CD8-positive, alpha-beta memory T cell (primary cell): ENCODE measurements around the gene AFP. TPM values are rescaled to one million over a fixed set of nuclear protein-coding genes. Genes with fewer than 3 reads are reported as not detected.

Experiments used
- CTCF ChIA-PET: fragments of 350-600 bp; sonication (Branson Sonifier 250); formaldehyde crosslinking; loops from one replicate; lab custom pipeline; 2021; ENCODE audit warnings: antibody characterized with exemption; lab: Charles Lee
- POLR2A ChIA-PET: fragments of 350-600 bp; sonication (Branson Sonifier 250); formaldehyde crosslinking; loops from one replicate; lab custom pipeline; 2021; ENCODE audit warnings: antibody characterized with exemption; lab: Charles Lee
- DNase-seq, 5 donors: peaks; one replicate each; pipeline versions ENCODE4 v3.0.0 to v3.0.0-alpha.2; 2020 to 2022; ENCODE audit warnings: mixed read lengths in 1 of 5
- H3K27ac ChIP-seq: one replicate; pipeline ENCODE4 v1.7.0; 2013; ENCODE audit warnings: low read depth, mild to moderate bottlenecking, low read length, moderate library complexity
- H3K27me3 ChIP-seq: 2 replicates; pipeline ENCODE4 v1.7.0; 2013; ENCODE audit warnings: low read length, mild to moderate bottlenecking; ENCODE audit not compliant: insufficient read depth, poor library complexity, severe bottlenecking
- H3K36me3 ChIP-seq: 2 replicates; pipeline ENCODE4 v1.7.0; 2013; ENCODE audit warnings: mild to moderate bottlenecking, low read length, moderate library complexity; ENCODE audit not compliant: insufficient read depth
- H3K4me1 ChIP-seq: 2 replicates; pipeline ENCODE4 v1.7.0; 2013; ENCODE audit warnings: mild to moderate bottlenecking, low read length, moderate library complexity; ENCODE audit not compliant: insufficient read depth
- H3K4me3 ChIP-seq: 2 replicates; pipeline ENCODE4 v1.7.0; 2013; ENCODE audit warnings: mild to moderate bottlenecking, low read length
- H3K9me3 ChIP-seq: 2 replicates; pipeline ENCODE4 v1.7.0; 2013; ENCODE audit warnings: mild to moderate bottlenecking, low read length
- H3K27ac Mint-ChIP-seq, 8 donors: one replicate each; pipeline ENCODE4 v1.8.0; 2020 to 2021; ENCODE audit warnings: mixed read lengths in 8 of 8, mild to moderate bottlenecking in 6 of 8, inconsistent platforms in 3 of 8, moderate library complexity in 3 of 8
- H3K27me3 Mint-ChIP-seq, 2 donors: one replicate each; pipeline ENCODE4 v1.8.0; 2020 to 2021; ENCODE audit warnings: mixed read lengths in 2 of 2, mild to moderate bottlenecking in 1 of 2, moderate library complexity in 1 of 2
- H3K36me3 Mint-ChIP-seq, 3 donors: one replicate each; pipeline ENCODE4 v1.8.0; 2020 to 2021; ENCODE audit warnings: mixed read lengths in 3 of 3, inconsistent platforms in 1 of 3, mild to moderate bottlenecking in 1 of 3
- H3K4me1 Mint-ChIP-seq, 3 donors: one replicate each; pipeline ENCODE4 v1.8.0; 2020 to 2021; ENCODE audit warnings: mixed read lengths in 3 of 3, inconsistent platforms in 1 of 3, mild to moderate bottlenecking in 1 of 3
- H3K4me3 Mint-ChIP-seq, 7 donors: one replicate each; pipeline ENCODE4 v1.8.0; 2020 to 2021; ENCODE audit warnings: mixed read lengths in 7 of 7, mild to moderate bottlenecking in 6 of 7, moderate library complexity in 4 of 7, inconsistent platforms in 2 of 7
- H3K9me3 Mint-ChIP-seq, 5 donors: one replicate each; pipeline ENCODE4 v1.8.0; 2020 to 2022; ENCODE audit warnings: mixed read lengths in 5 of 5, mild to moderate bottlenecking in 3 of 5, moderate library complexity in 2 of 5, inconsistent platforms in 1 of 5
- polyA plus RNA-seq: library from polyadenylated mRNA; unstranded; fragments of 300-500 nt; fragmentation: Illumina TruSeq; gene quantifications from one replicate; pipeline ENCODE4 v1.2.3, GENCODE V29; 2021
- total RNA-seq, 2 experiments: library from RNA; stranded (reverse); gene quantifications; one replicate each; pipeline ENCODE4 v1.2.3, GENCODE V29; 2021

The AFP gene
- total and polyA plus RNA-seq, 3 experiments from 2014 or later, result not detected

GRCh38 chr4:73417973-73418372, 18.0 kb upstream of the AFP start:
- H3K9me3 Mint-ChIP-seq, result no peaks in the 10 kb centered on the region
- Histone ChIP-seq H3K4me1 (no peaks in the 10 kb centered on the region), H3K27ac (no peak overlapping the region), H3K4me3 (no peak overlapping the region), H3K36me3 (no peaks in the 10 kb centered on the region), H3K27me3 (no peaks in the 10 kb centered on the region), H3K9me3 (no peaks in the 10 kb centered on the region)
- ChIA-PET CTCF (no interaction called here), POLR2A (no interaction called here)
- H3K4me3 Mint-ChIP-seq, result no peak overlapping the region
- no peaks in the 10 kb centered on the region for H3K4me1 Mint-ChIP-seq
- no peak overlapping the region for H3K27ac Mint-ChIP-seq
- no peaks in the 10 kb centered on the region for H3K36me3 Mint-ChIP-seq
- DNase-seq, result no peak
- H3K27me3 Mint-ChIP-seq, result peaks cover 1 to 3% of the 10 kb centered on the region in 2 donors

GRCh38 chr4:73418677-73419076, 17.3 kb upstream of the AFP start:
- H3K27ac ChIP-seq, result no peak overlapping the region
- no peak for DNase-seq
- ChIA-PET POLR2A (no interaction called here), CTCF (no interaction called here)
- Mint-ChIP-seq H3K4me3 (no peak overlapping the region), H3K9me3 (no peaks in the 10 kb centered on the region), H3K27ac (no peak overlapping the region), H3K4me1 (no peaks in the 10 kb centered on the region), H3K27me3 (peaks cover 1 to 3% of the 10 kb centered on the region in 2 donors), H3K36me3 (no peaks in the 10 kb centered on the region)
- H3K4me1 ChIP-seq, result no peaks in the 10 kb centered on the region
- no peaks in the 10 kb centered on the region for H3K9me3 ChIP-seq
- H3K36me3 ChIP-seq, result no peaks in the 10 kb centered on the region
- H3K27me3 ChIP-seq, result no peaks in the 10 kb centered on the region
- H3K4me3 ChIP-seq, result no peak overlapping the region

- Mint-ChIP-seq H3K27me3 (peaks cover 0 to 1% of the 10 kb centered on the region in 2 donors), H3K4me1 (no peaks in the 10 kb centered on the region), H3K9me3 (no peaks in the 10 kb centered on the region), H3K4me3 (no peak overlapping the region), H3K36me3 (no peaks in the 10 kb centered on the region), H3K27ac (no peak overlapping the region)
- Histone ChIP-seq H3K36me3 (no peaks in the 10 kb centered on the region), H3K27ac (no peak overlapping the region), H3K27me3 (no peaks in the 10 kb centered on the region), H3K4me1 (no peaks in the 10 kb centered on the region), H3K9me3 (no peaks in the 10 kb centered on the region), H3K4me3 (no peak overlapping the region)
- CTCF ChIA-PET, result no interaction called here
- no peak for DNase-seq
- POLR2A ChIA-PET, result no interaction called here
Observed at GRCh38 chr4:73419106-73420038, 16.6 kb upstream of the AFP start.

- H3K27ac Mint-ChIP-seq, result no peak overlapping the region
- no peaks in the 10 kb centered on the region for H3K9me3 ChIP-seq
- no peak overlapping the region for H3K4me3 ChIP-seq
- no peak overlapping the region for H3K27ac ChIP-seq
- ChIA-PET POLR2A (no interaction called here), CTCF (no interaction called here)
- H3K36me3 ChIP-seq, result no peaks in the 10 kb centered on the region
- no peak for DNase-seq
- no peaks in the 10 kb centered on the region for H3K27me3 ChIP-seq
- H3K27me3 Mint-ChIP-seq, result peaks cover 0 to 1% of the 10 kb centered on the region in 2 donors
- no peaks in the 10 kb centered on the region for H3K4me1 Mint-ChIP-seq
- no peak overlapping the region for H3K4me3 Mint-ChIP-seq
- H3K9me3 Mint-ChIP-seq, result no peaks in the 10 kb centered on the region
- no peaks in the 10 kb centered on the region for H3K36me3 Mint-ChIP-seq
- no peaks in the 10 kb centered on the region for H3K4me1 ChIP-seq
Observed at GRCh38 chr4:73420615-73421014, 15.4 kb upstream of the AFP start.

- Mint-ChIP-seq H3K9me3 (no peaks in the 10 kb centered on the region), H3K36me3 (no peaks in the 10 kb centered on the region), H3K27ac (no peak overlapping the region), H3K4me1 (no peaks in the 10 kb centered on the region), H3K27me3 (peaks cover 0 to 1% of the 10 kb centered on the region in 2 donors), H3K4me3 (no peak overlapping the region)
- H3K27me3 ChIP-seq, result no peaks in the 10 kb centered on the region
- H3K9me3 ChIP-seq, result no peaks in the 10 kb centered on the region
- H3K4me1 ChIP-seq, result no peaks in the 10 kb centered on the region
- no peak overlapping the region for H3K4me3 ChIP-seq
- no peak overlapping the region for H3K27ac ChIP-seq
- CTCF ChIA-PET, result no interaction called here
- no peaks in the 10 kb centered on the region for H3K36me3 ChIP-seq
- POLR2A ChIA-PET, result no interaction called here
- DNase-seq, result no peak
Observed at GRCh38 chr4:73421708-73422457, 14.1 kb upstream of the AFP start.

GRCh38 chr4:73422458-73422752, 13.6 kb upstream of the AFP start:
- Mint-ChIP-seq H3K4me3 (no peak overlapping the region), H3K9me3 (no peaks in the 10 kb centered on the region), H3K36me3 (no peaks in the 10 kb centered on the region), H3K27me3 (peaks cover 0 to 1% of the 10 kb centered on the region in 2 donors), H3K4me1 (no peaks in the 10 kb centered on the region), H3K27ac (no peak overlapping the region)
- no peak for DNase-seq
- no peaks in the 10 kb centered on the region for H3K36me3 ChIP-seq
- no peak overlapping the region for H3K27ac ChIP-seq
- no peaks in the 10 kb centered on the region for H3K4me1 ChIP-seq
- ChIA-PET CTCF (no interaction called here), POLR2A (no interaction called here)
- no peaks in the 10 kb centered on the region for H3K9me3 ChIP-seq
- H3K4me3 ChIP-seq, result no peak overlapping the region
- no peaks in the 10 kb centered on the region for H3K27me3 ChIP-seq

- H3K4me1 Mint-ChIP-seq, result no peaks in the 10 kb centered on the region
- no peak overlapping the region for H3K4me3 Mint-ChIP-seq
- DNase-seq, result no peak
- Histone ChIP-seq H3K27ac (no peak overlapping the region), H3K9me3 (no peaks in the 10 kb centered on the region), H3K36me3 (no peaks in the 10 kb centered on the region), H3K4me1 (no peaks in the 10 kb centered on the region), H3K4me3 (no peak overlapping the region), H3K27me3 (no peaks in the 10 kb centered on the region)
- H3K9me3 Mint-ChIP-seq, result no peaks in the 10 kb centered on the region
- POLR2A ChIA-PET, result no interaction called here
- no peak overlapping the region for H3K27ac Mint-ChIP-seq
- CTCF ChIA-PET, result no interaction called here
- H3K27me3 Mint-ChIP-seq, result peaks cover 0 to 1% of the 10 kb centered on the region in 2 donors
- H3K36me3 Mint-ChIP-seq, result no peaks in the 10 kb centered on the region
Observed at GRCh38 chr4:73423184-73423583, 12.8 kb upstream of the AFP start.

GRCh38 chr4:73426666-73427065, 9.4 kb upstream of the AFP start:
- Mint-ChIP-seq H3K36me3 (no peaks in the 10 kb centered on the region), H3K9me3 (no peaks in the 10 kb centered on the region), H3K4me3 (no peak overlapping the region), H3K4me1 (no peaks in the 10 kb centered on the region), H3K27ac (no peak overlapping the region), H3K27me3 (peaks cover 0 to 2% of the 10 kb centered on the region in 2 donors)
- DNase-seq, result no peak
- CTCF ChIA-PET, result no interaction called here
- H3K27ac ChIP-seq, result no peak overlapping the region
- H3K36me3 ChIP-seq, result no peaks in the 10 kb centered on the region
- H3K4me3 ChIP-seq, result no peak overlapping the region
- H3K4me1 ChIP-seq, result no peaks in the 10 kb centered on the region
- H3K9me3 ChIP-seq, result no peaks in the 10 kb centered on the region
- no peaks in the 10 kb centered on the region for H3K27me3 ChIP-seq
- POLR2A ChIA-PET, result no interaction called here
